OCI-LY3 (cell line): Measurements from ENCODE around the gene TRUB2.

Experiments
- CTCF ChIP-seq: fragments of 200-600, 300-600 bp; sonication (generic); IDR thresholded peaks from 2 replicates; pipeline ENCODE4 v1.5.1; 2014; ENCODE audit warnings: antibody characterized with exemption, low read length, low read depth
- EZH2phosphoT487 ChIP-seq: fragments of 200-600 bp; shearing (Covaris generic); IDR thresholded peaks from 2 replicates; pipeline ENCODE4 v1.6.1; 2018; ENCODE audit warnings: antibody characterized with exemption, mixed run types, low read depth

- TF ChIP-seq CTCF, result no peak
- no peak for TF ChIP-seq EZH2phosphoT487
Measured at GRCh38 chr9:128360826-128361225, 38.6 kb upstream of the TRUB2 start.
